Fibroblast of skin of back (primary cell): ENCODE results near the gene FTO.

Experiments
- DNase-seq: peaks from one replicate; pipeline ENCODE4 v3.0.0-alpha.2; 2013

The FTO gene

DNA sequence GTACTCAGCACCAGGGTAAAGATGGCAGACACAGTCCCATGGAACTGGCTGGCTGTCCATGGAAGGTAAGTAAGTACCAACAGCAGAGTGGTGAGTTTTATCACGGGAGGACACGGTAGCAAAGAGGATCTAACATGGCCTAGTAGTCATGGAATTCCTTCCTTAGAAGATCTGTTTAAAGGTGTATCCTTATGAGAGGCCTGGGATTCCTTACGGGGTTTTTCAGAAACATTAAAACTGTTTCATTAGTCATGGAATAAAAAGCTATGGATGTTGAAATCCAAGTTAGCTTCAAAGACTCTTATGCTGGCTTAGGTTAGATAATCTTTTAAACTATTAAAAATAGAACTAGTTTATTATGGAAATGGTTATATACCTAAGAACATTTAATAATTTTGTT lies 7.4 kb downstream of the FTO start:
- no peak for DNase-seq

DNA sequence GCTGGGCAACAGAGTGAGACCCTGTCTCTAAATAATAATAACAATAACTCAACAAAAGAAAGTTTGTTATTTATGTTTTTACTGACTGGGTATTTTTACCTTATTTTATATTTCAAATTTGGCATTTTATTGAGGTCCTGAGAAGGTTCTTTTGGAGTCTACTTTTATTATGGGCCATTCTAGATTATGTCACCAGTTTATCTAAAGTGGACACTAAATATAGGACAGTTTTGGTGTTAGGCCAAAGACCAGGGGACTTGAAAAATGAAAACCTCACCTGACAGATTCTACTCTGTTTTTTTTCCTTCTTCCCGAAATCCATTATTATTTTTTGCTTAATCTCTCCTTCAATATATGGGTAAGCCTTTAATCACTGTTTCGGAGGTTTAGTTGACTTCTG lies 8.1 kb downstream of the FTO start:
- no peak for DNase-seq

- DNase-seq, result no peak
Observed at GRCh38 chr16:53713403-53714204, 9.6 kb downstream of the FTO start.

GRCh38 chr16:53714205-53715022 lies 10.5 kb downstream of the FTO start:
- DNase-seq, result no peak

DNA sequence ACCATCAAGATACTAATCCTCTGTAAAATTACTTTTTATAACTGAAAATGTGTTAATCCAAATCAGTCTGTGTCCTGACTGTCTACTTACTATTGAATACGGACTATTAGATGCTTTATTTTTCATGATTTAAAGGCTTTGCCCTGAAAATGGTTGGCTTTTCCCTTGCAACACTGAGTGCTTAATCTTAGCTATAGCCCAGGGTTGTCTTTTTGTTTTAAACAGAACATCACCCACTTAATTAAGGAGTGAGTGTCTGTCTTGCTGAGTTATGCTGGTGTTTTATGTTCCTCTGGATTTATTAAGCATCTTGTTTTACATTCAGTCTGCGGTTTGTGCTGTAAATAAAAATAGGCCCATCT lies 11.0 kb downstream of the FTO start:
- no peak for DNase-seq

DNA sequence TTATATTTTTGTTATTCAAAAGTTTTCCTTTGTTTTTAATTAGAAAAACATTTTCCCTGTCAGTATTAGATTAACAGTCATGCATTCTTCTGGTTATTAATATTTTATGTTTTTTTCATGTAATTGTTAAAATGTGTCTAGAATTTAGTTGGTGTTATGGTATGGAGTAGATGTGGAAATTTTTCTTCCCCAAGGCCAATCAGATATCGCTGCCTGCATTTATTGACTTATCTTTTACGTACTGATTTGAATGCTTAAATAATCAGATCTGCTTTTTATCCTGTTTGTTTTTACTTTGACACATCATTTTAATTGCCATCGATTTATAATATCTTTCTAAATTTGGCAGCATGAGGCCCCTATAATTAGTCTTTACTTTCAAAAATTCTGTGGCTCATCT lies 13.6 kb downstream of the FTO start:
- DNase-seq, result no peak

GRCh38 chr16:53721017-53721416 lies 17.1 kb downstream of the FTO start:
- DNase-seq, result no peak

DNA sequence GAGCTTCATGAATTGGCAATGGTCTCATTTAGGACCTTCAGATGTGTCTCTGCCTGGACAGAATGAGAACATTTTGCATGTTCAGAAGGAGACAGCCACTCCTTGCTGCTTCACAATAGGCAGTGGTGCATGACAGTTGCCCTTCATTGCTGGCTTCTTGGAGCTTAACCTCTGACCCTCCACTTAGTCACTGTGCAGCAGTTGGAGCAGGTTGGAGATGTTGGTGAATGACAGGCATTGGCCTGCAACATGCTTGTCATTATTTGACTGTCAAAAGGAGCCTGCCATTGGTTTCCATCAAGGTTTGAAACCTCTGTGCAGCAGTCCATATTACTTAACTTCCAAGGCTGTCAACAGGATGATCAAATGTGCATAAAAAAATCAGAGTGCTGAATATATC lies 22.7 kb downstream of the FTO start:
- no peak for DNase-seq

DNA sequence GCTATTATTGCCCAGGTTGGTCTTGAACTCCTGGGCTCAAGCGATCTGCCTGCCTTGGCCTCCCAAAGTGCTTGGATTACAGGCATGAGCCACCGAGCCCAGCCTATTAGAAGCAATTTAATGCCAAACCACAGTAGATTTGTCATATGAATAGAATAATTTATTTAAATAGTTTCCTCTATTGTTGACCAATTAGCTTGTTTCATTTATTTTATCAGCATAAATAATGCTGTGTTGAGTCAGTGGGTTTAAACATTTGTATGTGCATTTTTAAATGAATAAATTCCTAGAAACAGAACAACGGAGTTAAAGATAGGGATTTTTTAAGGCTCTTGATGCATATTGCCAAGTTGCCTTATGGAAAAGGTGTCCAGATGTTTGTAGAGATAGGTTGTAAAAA lies 26.7 kb downstream of the FTO start:
- no peak for DNase-seq

- DNase-seq, result peak; percentile 32
Observed at GRCh38 chr16:53732296-53732929, 28.5 kb downstream of the FTO start.

- no peak for DNase-seq
Observed at GRCh38 chr16:53734908-53735307, 31.0 kb downstream of the FTO start.

DNA sequence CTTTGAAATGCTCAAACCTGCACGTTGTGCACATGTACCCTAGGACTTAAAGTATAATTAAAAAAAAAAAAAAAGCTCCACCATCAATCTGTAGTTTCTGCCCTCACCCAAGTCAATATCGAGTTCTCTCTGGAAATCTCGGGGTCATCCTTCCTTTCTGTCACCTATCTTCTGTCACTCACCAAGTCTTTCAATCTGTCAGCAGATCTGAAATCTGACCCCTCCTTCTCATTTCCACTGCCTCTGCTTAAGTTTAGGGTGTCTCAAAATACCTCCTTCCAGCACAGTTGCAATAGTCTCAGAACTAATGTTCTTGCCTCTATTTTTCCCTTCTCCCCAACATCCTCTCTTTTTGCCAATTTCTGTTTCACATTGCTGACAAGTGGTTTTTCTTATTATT lies 32.3 kb downstream of the FTO start:
- no peak for DNase-seq

- no peak for DNase-seq
Observed at GRCh38 chr16:53737552-53737951, 33.6 kb downstream of the FTO start.

DNA sequence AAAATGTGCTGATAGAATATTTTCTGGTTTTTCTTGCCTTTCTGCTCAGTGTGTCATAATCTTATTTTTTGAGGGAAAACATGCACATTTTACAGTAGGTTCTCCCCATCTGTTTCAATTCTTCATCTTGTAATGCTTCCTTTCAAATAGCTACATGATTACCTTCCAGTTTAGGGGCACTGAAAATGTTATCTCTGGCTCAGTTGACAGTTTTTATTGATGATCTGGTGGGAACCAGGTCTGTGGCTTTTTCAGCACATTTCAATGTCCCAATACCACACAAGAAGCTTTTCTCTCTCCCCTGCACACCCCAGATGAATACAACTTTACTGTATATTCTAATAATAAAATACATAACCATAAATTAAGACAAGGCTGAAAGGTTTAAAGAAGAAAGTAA lies 36.5 kb downstream of the FTO start:
- no peak for DNase-seq

GRCh38 chr16:53740933-53741531 lies 37.1 kb downstream of the FTO start:
- DNase-seq, result no peak

GRCh38 chr16:53741546-53741945 lies 37.6 kb downstream of the FTO start:
- DNase-seq, result no peak

DNA sequence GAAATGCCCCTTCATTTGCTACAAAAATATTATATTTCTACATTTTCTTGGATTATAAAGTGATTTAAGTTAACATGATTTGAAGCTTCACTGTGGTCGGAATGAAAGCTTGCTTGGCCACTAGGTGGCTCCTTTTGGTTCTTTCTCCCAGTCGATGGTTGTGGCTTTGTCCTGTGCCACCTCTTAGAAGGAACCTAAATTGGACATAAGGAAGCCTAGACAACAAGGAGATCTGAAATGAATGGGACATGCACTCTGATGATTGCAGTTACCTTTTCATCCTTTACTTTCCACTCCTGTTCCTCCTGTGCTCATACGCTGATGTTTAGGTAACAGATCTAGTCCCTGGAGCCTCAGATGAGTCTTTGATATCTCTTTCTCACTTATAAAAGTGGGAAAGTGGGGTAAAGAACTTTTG lies 39.2 kb downstream of the FTO start:
- no peak for DNase-seq

GRCh38 chr16:53744449-53744848 lies 40.5 kb downstream of the FTO start:
- no peak for DNase-seq

GRCh38 chr16:53745086-53745485 lies 41.1 kb downstream of the FTO start:
- DNase-seq, result peak; percentile 86

- peak; percentile 56 for DNase-seq
Observed at GRCh38 chr16:53745753-53746266, 41.9 kb downstream of the FTO start.

- no peak for DNase-seq
Observed at GRCh38 chr16:53752560-53752959, 48.6 kb downstream of the FTO start.

DNA sequence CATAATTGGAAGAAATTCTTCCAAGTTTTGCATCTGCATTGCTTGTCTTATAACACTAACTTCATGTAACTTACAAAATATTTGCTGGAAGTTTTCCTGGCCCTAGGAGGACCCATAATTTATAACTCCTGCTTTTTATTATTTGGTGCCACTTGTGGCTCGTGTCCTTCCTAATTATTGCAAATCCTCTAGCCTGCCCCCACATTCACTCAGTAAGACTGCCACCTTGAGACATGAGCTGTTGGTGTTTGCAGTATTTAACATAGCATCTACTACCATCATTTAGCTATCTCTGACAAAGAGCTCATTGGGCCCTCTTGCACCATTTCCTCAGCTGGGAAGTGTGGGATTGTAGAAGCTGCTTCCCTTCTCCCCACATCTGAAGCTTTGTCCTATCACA lies 49.5 kb downstream of the FTO start:
- DNase-seq, result no peak
